Calu3 (cell line): ENCODE measurements around the gene FSD1. TPM values are rescaled to one million over a fixed set of nuclear protein-coding genes. Genes with fewer than 3 reads are reported as not detected.
A peak's percentile ranks its signal among the peaks of the same experiment; 100 is the strongest.

Experiments used
- BruUV-seq: library from RNA; stranded (reverse); fragments of 400-500 nt; replicated peaks from 2 replicates; lab custom pipeline; 2021; lab: Mats Ljungman, UMichigan
- CTCF ChIA-PET: fragments of 300-600 bp; sonication (Branson Sonifier 250); formaldehyde crosslinking; loops from one replicate; lab custom pipeline; 2022; ENCODE audit warnings: antibody characterized with exemption; lab: Charles Lee
- DNase-seq: peaks from one replicate; pipeline ENCODE4 v3.0.0; 2022
- H3K27ac Mint-ChIP-seq: one replicate; pipeline ENCODE4 v1.8.0; 2022; ENCODE audit warnings: mixed read lengths; ENCODE audit not compliant: unreplicated experiment
- H3K27me3 Mint-ChIP-seq: one replicate; pipeline ENCODE4 v1.8.0; 2022; ENCODE audit warnings: mixed read lengths; ENCODE audit not compliant: unreplicated experiment
- H3K36me3 Mint-ChIP-seq: one replicate; pipeline ENCODE4 v1.8.0; 2022; ENCODE audit warnings: mild to moderate bottlenecking, moderate library complexity, mixed read lengths; ENCODE audit not compliant: insufficient read depth, unreplicated experiment
- H3K4me1 Mint-ChIP-seq: one replicate; pipeline ENCODE4 v1.8.0; 2022; ENCODE audit warnings: mild to moderate bottlenecking, low read depth, mixed read lengths; ENCODE audit not compliant: unreplicated experiment
- H3K4me3 Mint-ChIP-seq: one replicate; pipeline ENCODE4 v1.8.0; 2022; ENCODE audit warnings: mild to moderate bottlenecking, low read depth, moderate library complexity, mixed read lengths; ENCODE audit not compliant: unreplicated experiment
- H3K9me3 Mint-ChIP-seq: one replicate; pipeline ENCODE4 v1.8.0; 2022; ENCODE audit warnings: low read depth, mixed read lengths; ENCODE audit not compliant: unreplicated experiment
- intact Hi-C: fragments of 100-400 bp; cut with micrococcal nuclease; formaldehyde crosslinking; loops from one replicate; pipeline ENCODE4 v1.10.0; 2022; ENCODE audit not compliant: unreplicated experiment
- total RNA-seq: library from RNA; stranded (reverse); gene quantifications from 2 replicates; pipeline ENCODE4 v1.2.3, GENCODE V29; 2022
- TF ChIP-seq, protein P1 (sequence below): fragments of 200-600 bp; IDR thresholded peaks from one replicate; pipeline ENCODE4 v1.8.0; 2022; ENCODE audit warnings: antibody characterized with exemption; ENCODE audit not compliant: unreplicated experiment

The FSD1 gene
- total RNA-seq, 1 experiment from 2014 or later: 1.2 TPM

DNA sequence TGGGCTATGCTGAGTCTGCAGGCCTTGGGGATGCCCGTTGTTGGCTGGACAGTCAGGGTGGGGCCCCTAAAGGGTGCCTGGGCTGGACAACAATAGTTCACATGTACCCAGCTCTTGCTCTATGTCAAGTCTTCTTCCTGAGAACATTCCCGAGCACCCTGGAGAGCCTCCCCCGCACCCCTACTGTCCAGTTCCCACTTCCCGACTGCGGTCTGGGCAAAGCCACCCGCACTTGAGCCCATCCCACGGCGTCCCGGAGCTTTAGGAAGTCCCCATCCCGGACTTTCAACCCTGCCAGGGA lies 37.9 kb downstream of the FSD1 start:
- CTCF ChIA-PET: interaction anchor here (0.5 to 2.3 kb wide), 5 partner anchors 10 to 129 kb away, joined by 3 to 13 read pairs (median 12); no protein-coding TSS in a partner anchor
- Mint-ChIP-seq H3K4me1 (peaks cover 18% of the 10 kb centered on the region), H3K9me3 (no peaks in the 10 kb centered on the region), H3K27me3 (no peaks in the 10 kb centered on the region), H3K36me3 (peaks cover 43% of the 10 kb centered on the region), H3K27ac (peak overlapping the region; percentile 96), H3K4me3 (peak overlapping the region; percentile 87)
- TF ChIP-seq, protein P1, sequence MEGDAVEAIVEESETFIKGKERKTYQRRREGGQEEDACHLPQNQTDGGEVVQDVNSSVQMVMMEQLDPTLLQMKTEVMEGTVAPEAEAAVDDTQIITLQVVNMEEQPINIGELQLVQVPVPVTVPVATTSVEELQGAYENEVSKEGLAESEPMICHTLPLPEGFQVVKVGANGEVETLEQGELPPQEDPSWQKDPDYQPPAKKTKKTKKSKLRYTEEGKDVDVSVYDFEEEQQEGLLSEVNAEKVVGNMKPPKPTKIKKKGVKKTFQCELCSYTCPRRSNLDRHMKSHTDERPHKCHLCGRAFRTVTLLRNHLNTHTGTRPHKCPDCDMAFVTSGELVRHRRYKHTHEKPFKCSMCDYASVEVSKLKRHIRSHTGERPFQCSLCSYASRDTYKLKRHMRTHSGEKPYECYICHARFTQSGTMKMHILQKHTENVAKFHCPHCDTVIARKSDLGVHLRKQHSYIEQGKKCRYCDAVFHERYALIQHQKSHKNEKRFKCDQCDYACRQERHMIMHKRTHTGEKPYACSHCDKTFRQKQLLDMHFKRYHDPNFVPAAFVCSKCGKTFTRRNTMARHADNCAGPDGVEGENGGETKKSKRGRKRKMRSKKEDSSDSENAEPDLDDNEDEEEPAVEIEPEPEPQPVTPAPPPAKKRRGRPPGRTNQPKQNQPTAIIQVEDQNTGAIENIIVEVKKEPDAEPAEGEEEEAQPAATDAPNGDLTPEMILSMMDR: no peak
- intact Hi-C loops: no loop called here
- no peak for DNase-seq
- TSS peak; percentile 70 for BruUV-seq

DNA sequence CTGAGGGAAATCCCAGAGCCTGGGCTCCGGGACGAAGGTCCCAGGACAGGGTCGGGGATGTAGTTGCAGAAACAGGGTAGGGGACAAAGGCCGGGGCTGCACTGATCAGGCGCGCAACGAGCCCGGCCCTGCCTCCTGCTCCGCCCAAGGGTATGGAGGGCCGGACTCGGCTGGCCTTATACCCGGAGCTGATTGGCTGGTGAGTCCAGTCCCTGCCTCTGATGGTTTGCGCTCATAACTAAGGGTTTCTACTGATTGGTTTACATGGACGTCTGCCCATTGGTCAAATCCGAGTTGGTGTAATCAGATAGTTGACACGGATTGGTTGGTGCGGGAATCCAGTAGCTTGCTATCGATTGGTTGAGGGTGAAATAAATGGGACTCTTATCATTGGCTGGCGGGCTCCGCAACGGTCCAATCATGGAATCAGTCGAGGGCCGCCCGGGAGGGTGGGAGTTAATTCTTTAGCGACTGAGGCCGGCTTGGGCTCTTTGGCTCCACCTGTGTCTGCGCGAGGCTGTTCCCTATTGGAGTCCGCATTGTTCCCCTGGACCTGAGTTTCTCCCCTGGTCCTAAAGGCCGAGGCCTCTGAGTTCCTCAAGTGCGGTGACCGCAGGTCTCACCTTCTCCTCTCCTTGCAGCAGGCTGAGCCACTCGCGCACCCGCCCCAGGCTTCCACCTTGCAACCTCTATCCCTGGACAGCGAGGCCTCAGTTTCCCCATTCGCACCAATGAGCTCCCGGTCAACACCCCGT lies 38.4 kb downstream of the FSD1 start:
- intact Hi-C loops: no loop called here

DNA sequence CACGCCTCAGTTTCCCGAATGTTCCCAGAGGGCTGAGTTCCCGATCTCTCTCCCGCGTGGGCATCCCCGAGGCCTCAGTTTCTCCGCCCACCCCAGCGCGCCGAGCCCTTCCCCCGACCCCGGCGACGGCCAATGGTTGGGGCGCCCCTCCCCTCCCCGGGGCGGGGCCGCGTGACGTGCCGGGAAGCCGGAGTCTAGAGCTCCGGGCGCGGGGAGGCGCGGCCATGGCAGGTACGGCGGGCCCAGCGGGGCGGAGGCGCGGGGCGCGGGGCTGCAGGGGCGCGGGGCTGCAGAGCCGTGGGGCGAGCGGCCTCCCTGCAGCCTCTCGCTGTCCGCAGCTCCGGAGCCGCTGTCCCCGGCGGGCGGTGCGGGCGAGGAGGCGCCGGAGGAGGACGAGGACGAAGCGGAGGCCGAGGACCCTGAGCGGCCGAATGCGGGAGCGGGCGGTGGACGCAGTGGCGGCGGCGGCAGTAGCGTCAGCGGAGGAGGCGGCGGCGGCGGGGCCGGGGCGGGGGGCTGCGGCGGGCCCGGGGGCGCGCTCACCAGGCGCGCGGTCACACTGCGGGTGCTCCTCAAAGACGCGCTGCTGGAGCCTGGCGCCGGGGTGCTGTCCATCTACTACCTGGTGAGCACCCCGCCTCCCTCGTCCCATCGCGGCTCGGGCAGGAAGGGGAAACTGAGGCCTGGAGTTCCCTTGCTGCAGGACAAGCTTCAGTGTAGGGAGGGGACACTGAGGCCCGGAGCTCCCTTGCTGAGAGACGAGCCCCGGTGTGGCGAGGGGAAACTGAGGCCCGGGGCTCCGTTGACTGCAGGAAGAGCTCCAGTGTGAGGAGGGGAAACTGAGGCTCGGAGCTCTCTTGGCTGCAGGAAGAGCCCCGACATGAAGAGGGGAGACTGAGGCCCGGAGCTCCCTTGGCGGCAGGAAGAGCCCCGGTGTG lies 39.2 kb downstream of the FSD1 start, which contains the start of gene MPND:
Gene MPND (plus strand): TSS at position 193 of the 938 bp plus-strand sequence. CDS start 32 bp downstream, at position 225.
- Mint-ChIP-seq H3K27me3 (no peaks in the 10 kb centered on the region), H3K9me3 (no peaks in the 10 kb centered on the region), H3K4me3 (peak within 1 kb of the TSS; percentile 87), H3K36me3 (peaks cover 33% of the 10 kb centered on the region), H3K4me1 (peaks cover 8% of the 10 kb centered on the region), H3K27ac (peak within 1 kb of the TSS; percentile 96)
- CTCF ChIA-PET: interaction anchor here (1.2 to 2.3 kb wide), 3 partner anchors 9 to 77 kb away, joined by 6 to 13 read pairs (median 13); no protein-coding TSS in a partner anchor
- peak; percentile 92 for DNase-seq
- intact Hi-C loops: no loop called here
- TF ChIP-seq, protein P1: no peak
- no TSS peak for BruUV-seq

More for the DNA sequence above, 38.4 kb downstream of the FSD1 start:
- H3K9me3 Mint-ChIP-seq: no peaks in the 10 kb centered on the region
- no peaks in the 10 kb centered on the region for H3K27me3 Mint-ChIP-seq
- peak; percentile 89 for DNase-seq
- CTCF ChIA-PET: interaction anchor here (0.5 to 2.3 kb wide), 6 partner anchors 10 to 1706 kb away, joined by 3 to 13 read pairs (median 9); no protein-coding TSS in a partner anchor
- TF ChIP-seq, protein P1: no peak
- peak overlapping the region; percentile 87 for H3K4me3 Mint-ChIP-seq
- peaks cover 13% of the 10 kb centered on the region for H3K4me1 Mint-ChIP-seq
- peaks cover 41% of the 10 kb centered on the region for H3K36me3 Mint-ChIP-seq
- H3K27ac Mint-ChIP-seq: peak overlapping the region; percentile 96
- BruUV-seq: no TSS peak

DNA sequence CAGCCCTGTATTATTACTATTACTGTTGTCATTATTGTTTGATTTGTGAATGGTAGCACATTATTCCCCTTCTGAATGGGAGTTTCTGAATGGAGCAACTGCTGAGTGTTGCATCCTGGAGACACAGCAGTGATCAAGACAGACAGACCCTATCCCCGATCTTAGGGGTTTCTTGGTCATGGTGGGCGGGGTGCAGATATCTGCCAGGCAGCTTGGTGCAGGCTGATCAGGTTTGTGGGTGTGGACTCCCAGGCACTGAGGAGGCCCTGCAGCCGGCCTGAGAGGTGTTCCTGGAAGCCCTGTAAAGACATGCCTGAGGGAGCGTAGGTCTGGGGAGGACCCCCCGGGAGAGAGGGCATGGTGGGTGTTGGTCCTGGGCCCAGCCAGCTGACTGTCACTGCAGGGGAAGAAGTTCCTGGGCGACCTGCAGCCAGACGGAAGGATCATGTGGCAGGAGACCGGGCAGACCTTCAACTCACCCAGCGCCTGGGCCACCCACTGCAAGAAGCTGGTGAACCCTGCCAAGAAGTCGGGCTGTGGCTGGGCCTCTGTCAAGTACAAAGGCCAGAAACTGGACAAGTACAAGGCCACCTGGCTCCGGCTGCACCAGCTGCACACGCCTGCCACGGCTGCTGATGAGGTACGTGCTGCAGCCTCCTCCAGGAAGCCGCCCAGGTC lies 41.1 kb downstream of the FSD1 start:
- Mint-ChIP-seq H3K27me3 (no peaks in the 10 kb centered on the region), H3K27ac (peak overlapping the region; percentile 40), H3K36me3 (peaks cover 31% of the 10 kb centered on the region), H3K9me3 (no peaks in the 10 kb centered on the region), H3K4me1 (peaks cover 8% of the 10 kb centered on the region), H3K4me3 (no peak overlapping the region)
- intact Hi-C loops: no loop called here
- TF ChIP-seq, protein P1: no peak
- DNase-seq: no peak
- BruUV-seq: no TSS peak
- CTCF ChIA-PET: no interaction called here
